Dendritic cell treated with granulocyte-macrophage colony-stimulating factor and Interleukin-4, amounts not matched to agents 40 ng/mL and 50 ng/mL, for 4 days (primary cell): Measurements from ENCODE around the gene CENPX.

ENCODE experiments used
- H3K27ac Mint-ChIP-seq: one replicate; pipeline ENCODE4 v1.8.0; 2022; ENCODE audit warnings: mild to moderate bottlenecking, mixed read lengths
- H3K27me3 Mint-ChIP-seq: one replicate; pipeline ENCODE4 v1.8.0; 2022; ENCODE audit warnings: mild to moderate bottlenecking, mixed read lengths
- H3K36me3 Mint-ChIP-seq: one replicate; pipeline ENCODE4 v1.8.0; 2022; ENCODE audit warnings: low read depth, mixed read lengths
- H3K4me1 Mint-ChIP-seq: one replicate; pipeline ENCODE4 v1.8.0; 2022; ENCODE audit warnings: low read depth, mixed read lengths
- H3K4me3 Mint-ChIP-seq: one replicate; pipeline ENCODE4 v1.8.0; 2022; ENCODE audit warnings: mild to moderate bottlenecking, moderate library complexity, mixed read lengths
- H3K9me3 Mint-ChIP-seq: one replicate; pipeline ENCODE4 v1.8.0; 2022; ENCODE audit warnings: mixed read lengths
- intact Hi-C: fragments of 100-400 bp; cut with micrococcal nuclease; formaldehyde crosslinking; loops from one replicate; pipeline ENCODE4 v1.15.0; 2022

The CENPX gene

DNA sequence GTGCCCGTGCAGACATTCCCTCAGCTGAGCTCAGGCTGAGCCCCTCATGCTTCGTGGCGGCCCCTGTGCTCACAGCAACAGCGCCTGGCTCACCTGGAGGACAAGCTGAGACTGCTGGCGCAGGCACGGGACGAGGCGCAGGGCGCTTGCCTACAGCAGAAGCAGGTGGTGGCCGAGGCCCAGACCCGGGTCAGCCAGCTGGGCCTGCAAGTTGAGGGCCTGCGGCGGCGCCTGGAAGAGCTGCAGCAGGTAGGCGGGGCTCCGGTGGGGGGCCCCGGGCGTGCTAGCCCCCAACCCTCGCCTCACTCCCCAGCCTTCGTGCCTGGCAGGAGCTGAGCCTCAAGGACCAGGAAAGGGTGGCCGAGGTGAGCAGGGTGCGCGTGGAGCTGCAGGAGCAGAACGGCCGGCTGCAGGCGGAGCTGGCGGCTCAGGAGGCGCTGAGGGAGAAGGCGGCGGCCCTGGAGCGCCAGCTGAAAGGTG lies 7.4 kb upstream of the CENPX start:
- Mint-ChIP-seq H3K27ac (peak overlapping the region; percentile 49), H3K4me1 (peaks cover 22% of the 10 kb centered on the region), H3K27me3 (peaks cover 27% of the 10 kb centered on the region), H3K4me3 (no peak overlapping the region), H3K9me3 (no peaks in the 10 kb centered on the region), H3K36me3 (peaks cover 50% of the 10 kb centered on the region)
- intact Hi-C loops: loop anchor here (1.0 to 10.0 kb wide), 2 partner anchors 75 to 124 kb away; no protein-coding TSS in a partner anchor

DNA sequence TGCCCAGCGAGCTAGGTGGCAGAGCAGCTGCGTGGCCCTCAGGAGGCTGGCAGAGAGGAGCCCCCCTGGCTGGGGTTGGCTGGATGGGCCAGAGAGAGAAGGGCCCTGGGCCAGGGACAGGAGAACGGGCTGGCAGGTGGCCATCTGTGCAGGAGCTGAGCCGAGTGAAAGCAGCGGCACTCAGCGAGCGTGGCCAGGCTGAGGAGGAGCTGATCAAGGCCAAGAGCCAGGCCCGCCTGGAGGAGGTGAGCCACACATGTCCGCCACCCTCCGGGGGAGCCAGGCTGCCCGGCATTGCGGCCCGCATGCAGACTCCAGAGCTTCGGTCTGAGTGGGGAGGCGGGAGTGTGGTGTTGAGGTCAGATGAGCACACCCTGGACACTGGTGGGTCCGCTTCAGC lies 6.7 kb upstream of the CENPX start:
- intact Hi-C loops: no loop called here
- H3K9me3 Mint-ChIP-seq: no peaks in the 10 kb centered on the region
- H3K4me1 Mint-ChIP-seq: peaks cover 21% of the 10 kb centered on the region
- H3K27ac Mint-ChIP-seq: no peak overlapping the region
- H3K4me3 Mint-ChIP-seq: no peak overlapping the region
- H3K27me3 Mint-ChIP-seq: peaks cover 27% of the 10 kb centered on the region
- H3K36me3 Mint-ChIP-seq: peaks cover 43% of the 10 kb centered on the region

DNA sequence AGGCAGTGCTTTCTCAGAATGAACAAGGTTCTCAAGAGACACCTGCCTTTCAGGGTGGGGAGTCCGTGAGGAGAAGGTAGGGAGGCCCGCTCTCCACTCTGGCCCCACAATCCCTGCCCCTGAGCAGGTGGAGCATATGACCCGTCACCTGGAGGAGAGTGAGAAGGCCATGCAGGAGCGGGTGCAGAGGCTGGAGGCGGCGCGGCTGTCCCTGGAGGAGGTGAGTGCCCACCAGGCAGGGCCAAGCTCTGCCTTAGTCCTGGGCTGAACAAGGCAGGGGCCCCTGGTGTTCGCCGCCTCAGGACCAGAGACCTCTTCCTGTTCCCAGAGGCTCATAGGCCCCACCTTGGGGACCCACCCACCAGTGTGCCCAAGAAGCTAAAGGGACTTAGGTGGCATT lies 6.3 kb upstream of the CENPX start:
- Mint-ChIP-seq H3K4me3 (no peak overlapping the region), H3K27ac (no peak overlapping the region), H3K4me1 (peaks cover 25% of the 10 kb centered on the region), H3K27me3 (peaks cover 27% of the 10 kb centered on the region), H3K36me3 (peaks cover 42% of the 10 kb centered on the region), H3K9me3 (no peaks in the 10 kb centered on the region)
- intact Hi-C loops: no loop called here

DNA sequence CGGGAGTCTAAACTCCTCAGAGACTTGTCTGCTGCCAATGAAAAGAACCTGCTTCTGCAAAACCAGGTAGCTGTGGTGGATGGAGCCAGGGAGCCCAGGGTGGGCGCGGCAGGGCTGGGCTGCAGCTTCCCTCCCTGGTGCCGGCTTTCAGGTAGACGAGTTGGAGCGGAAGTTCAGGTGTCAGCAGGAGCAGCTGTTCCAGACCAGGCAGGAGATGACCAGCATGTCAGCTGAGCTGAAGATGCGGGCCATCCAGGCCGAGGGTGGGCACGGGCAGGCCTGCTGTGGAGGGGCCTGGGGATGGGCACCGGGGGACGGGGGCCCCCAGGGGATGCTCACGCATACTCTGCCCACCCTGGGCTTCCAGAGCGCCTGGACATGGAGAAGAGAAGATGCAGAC lies 5.6 kb upstream of the CENPX start:
- Mint-ChIP-seq H3K4me3 (no peak overlapping the region), H3K36me3 (peaks cover 42% of the 10 kb centered on the region), H3K9me3 (no peaks in the 10 kb centered on the region), H3K4me1 (peaks cover 31% of the 10 kb centered on the region), H3K27ac (no peak overlapping the region), H3K27me3 (peaks cover 23% of the 10 kb centered on the region)
- intact Hi-C loops: no loop called here

DNA sequence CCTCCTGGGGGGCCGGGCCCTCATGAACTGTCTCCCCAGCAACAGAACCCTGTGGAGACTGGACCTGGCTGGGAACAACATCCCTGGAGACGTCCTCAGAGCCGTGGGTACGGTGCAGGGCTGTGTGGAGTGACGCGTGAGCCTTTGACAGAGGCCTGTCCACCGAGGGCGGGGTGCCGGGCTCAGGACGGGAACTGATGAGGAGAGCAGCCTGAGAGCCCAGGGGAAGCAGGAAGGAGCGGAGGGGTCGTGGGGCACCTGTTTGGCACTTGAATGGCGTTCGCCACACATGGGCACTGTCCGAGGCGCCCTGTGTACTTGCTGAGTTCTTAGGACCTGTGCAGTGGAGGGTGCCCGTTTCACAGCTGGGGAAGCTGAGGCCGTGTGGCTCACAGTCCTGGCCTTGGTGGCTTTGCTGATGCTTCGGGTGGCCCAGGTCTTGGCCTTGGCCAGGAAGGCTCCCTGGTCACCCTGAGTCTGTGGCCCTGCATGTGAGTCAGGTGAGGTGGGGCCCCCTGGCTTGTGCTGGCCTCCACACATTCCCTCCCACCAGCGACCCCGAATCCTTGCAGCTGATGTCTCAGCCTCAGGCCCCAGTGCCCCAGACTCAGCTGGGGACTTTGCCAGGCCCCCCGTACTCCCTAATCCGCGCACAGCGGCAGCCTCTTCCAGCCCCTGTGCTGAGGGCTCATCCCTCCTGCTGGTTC lies 2.9 kb upstream of the CENPX start:
- H3K27ac Mint-ChIP-seq: no peak overlapping the region
- peaks cover 53% of the 10 kb centered on the region for H3K36me3 Mint-ChIP-seq
- intact Hi-C loops: no loop called here
- H3K4me1 Mint-ChIP-seq: peaks cover 44% of the 10 kb centered on the region
- peaks cover 9% of the 10 kb centered on the region for H3K27me3 Mint-ChIP-seq
- no peak overlapping the region for H3K4me3 Mint-ChIP-seq
- no peaks in the 10 kb centered on the region for H3K9me3 Mint-ChIP-seq

DNA sequence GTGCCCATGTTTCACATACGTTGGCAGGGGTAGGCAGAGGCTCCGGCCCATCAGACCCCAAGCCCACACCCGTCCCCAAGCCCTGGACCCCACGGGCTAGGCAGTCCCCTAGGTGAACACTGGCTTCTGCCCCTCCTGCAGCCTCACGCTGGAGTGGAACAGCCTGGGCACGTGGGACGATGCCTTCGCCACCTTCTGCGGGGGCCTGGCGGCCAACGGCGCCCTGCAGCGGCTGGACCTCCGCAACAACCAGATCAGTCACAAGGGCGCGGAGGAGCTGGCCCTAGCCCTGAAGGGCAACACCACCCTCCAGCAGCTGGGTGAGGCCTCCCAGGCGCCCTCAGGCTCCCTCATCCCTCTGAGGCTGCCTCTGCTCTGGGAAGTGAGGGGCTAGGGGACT lies 2.2 kb upstream of the CENPX start:
- intact Hi-C loops: no loop called here
- Mint-ChIP-seq H3K27me3 (peaks cover 5% of the 10 kb centered on the region), H3K9me3 (no peaks in the 10 kb centered on the region), H3K4me1 (peaks cover 47% of the 10 kb centered on the region), H3K27ac (no peak overlapping the region), H3K4me3 (no peak overlapping the region), H3K36me3 (peaks cover 59% of the 10 kb centered on the region)

DNA sequence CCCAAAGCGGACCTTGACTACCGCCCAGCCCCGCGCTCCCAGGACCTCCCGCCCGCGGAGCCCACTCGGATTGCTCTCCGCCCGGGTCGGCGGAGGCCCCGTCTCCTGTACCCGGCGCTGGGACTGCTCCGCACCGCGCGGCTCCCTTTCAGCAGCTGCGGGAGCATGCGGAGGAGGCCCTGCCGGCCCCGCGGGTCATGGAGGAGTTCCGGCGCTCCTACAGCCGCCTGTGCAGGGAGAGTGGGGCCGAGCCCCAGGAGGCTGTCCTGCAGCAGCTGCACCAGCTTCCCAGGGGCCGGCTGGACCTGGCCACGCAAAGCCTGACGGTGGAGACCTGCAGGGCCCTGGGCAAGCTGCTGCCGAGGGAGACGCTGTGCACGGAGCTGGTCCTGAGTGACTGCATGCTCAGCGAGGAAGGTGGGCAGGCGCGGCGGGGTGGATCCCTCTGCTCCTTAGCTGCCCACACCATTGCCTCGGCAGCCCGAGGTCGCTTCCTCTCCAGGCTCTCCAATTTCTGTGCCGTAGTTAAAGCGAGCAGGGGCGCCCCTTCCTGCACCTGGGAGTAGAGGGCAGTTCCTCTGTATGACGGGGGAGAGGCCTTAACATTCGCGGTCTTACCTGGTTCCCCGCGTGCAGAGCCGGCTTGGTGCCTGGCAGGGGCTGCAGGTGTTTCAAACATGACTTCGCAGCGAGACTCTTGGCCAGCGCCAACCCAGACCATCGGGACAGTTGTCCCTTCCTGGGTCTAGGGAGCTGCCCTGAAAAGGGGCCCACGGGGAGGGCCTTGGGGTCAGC lies 966 bp upstream of the CENPX start:
- Mint-ChIP-seq H3K27ac (peak overlapping the region; percentile 63), H3K4me3 (peak overlapping the region; percentile 84), H3K4me1 (peaks cover 41% of the 10 kb centered on the region), H3K27me3 (no peaks in the 10 kb centered on the region), H3K9me3 (no peaks in the 10 kb centered on the region), H3K36me3 (peaks cover 54% of the 10 kb centered on the region)
- intact Hi-C loops: no loop called here

DNA sequence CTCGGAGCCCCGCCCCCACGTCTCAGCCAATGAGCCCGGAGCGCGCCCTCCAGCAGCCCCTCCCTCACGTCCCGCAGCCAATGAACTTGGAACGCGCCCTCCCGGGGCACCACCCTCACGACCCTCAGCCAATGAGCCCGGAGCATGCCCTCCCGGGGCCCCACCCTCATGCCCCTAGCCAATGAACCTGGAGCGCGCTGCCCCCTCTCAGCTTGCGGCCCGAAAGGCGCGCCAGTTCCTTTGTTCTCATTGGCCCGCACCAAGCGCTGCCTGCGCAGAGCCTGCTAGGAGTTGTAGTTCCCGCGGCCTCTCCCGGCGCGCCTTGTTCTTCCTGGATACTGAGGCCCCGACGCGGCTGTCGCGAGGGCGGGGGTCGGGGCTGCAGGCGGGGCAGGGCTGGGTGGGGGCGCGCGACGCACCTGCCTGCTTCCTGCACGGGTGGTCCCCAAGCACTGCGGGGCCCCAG lies 336 bp upstream of the CENPX start, which contains the start of gene LRRC45:
Gene LRRC45 (plus strand): TSS at position 325 of the 466 bp plus-strand sequence. CDS start 339 bp downstream, outside the sequence.
- H3K9me3 Mint-ChIP-seq: no peaks in the 10 kb centered on the region
- peak within 1 kb of the TSS; percentile 84 for H3K4me3 Mint-ChIP-seq
- peak within 1 kb of the TSS; percentile 80 for H3K27ac Mint-ChIP-seq
- H3K4me1 Mint-ChIP-seq: peaks cover 41% of the 10 kb centered on the region
- H3K36me3 Mint-ChIP-seq: peaks cover 54% of the 10 kb centered on the region
- H3K27me3 Mint-ChIP-seq: no peaks in the 10 kb centered on the region
- intact Hi-C loops: no loop called here

DNA sequence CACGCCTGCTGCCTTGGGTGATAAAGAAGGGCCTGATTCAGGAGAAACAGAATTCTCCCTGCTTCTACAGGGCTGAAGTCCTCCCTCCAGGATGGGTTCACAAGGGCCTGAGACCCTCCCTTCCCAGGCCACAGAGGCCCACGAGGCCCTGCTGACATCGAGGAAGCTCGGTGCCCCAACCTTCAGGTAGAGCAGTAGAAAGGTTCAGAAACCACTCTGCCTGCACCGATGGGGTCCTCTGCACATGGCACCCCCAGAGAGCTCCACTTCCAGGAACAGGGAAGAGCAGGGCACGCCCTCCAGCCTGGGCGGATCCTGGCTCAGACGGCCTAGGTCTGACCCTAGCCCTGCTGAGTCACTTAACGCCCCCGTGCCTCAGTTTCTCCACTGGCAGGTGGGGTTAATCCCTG lies 773 bp downstream of the CENPX start:
- intact Hi-C loops: loop anchor here (1.0 kb wide), 1 partner anchor 63 kb away; no protein-coding TSS in a partner anchor
- Mint-ChIP-seq H3K36me3 (peaks cover 54% of the 10 kb centered on the region), H3K4me3 (peak overlapping the region; percentile 84), H3K9me3 (no peaks in the 10 kb centered on the region), H3K27ac (peak overlapping the region; percentile 80), H3K27me3 (no peaks in the 10 kb centered on the region), H3K4me1 (peaks cover 41% of the 10 kb centered on the region)

DNA sequence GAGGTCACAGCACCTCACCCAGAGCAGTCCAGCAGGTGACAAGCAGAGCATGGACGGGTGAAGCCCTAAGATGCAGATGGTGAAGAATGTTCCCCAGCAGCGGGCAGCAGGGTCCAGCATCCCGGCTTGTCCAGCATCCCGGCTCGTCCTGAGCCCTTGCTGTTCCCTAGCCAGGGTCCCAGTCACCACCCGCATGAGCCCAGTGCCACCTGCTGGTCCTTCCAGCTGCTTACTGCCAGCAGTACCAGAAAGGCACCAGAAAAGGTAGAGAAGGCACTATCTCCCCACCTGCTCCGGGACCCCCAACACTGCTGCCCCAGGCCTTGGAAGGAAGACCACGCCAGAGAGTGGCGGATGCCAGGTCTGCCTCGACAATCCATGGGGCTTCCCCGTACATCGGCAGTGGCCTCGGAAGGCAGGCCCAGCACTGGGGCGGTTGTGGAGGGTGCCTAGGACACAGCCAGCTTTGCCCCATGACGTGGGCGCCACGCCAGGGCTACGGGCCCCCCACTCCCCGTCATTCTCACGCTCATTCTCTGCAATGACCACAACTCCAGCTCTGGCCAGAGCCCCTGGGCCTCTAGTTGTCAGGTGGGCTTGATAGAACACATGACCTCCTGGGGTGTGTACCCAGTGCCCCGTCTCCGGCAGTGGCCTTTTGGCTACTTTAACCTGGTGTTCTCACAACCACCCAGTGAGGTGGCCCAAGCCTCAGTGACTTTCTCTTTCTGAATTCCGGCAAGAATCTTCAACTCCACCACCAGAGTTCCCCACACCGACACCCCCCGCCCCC lies 1.4 kb downstream of the CENPX start:
- peak overlapping the region; percentile 84 for H3K4me3 Mint-ChIP-seq
- intact Hi-C loops: loop anchor here (1.0 kb wide), 1 partner anchor 62 kb away; no protein-coding TSS in a partner anchor
- peaks cover 40% of the 10 kb centered on the region for H3K4me1 Mint-ChIP-seq
- no peaks in the 10 kb centered on the region for H3K9me3 Mint-ChIP-seq
- no peaks in the 10 kb centered on the region for H3K27me3 Mint-ChIP-seq
- H3K27ac Mint-ChIP-seq: peak overlapping the region; percentile 80
- peaks cover 54% of the 10 kb centered on the region for H3K36me3 Mint-ChIP-seq

DNA sequence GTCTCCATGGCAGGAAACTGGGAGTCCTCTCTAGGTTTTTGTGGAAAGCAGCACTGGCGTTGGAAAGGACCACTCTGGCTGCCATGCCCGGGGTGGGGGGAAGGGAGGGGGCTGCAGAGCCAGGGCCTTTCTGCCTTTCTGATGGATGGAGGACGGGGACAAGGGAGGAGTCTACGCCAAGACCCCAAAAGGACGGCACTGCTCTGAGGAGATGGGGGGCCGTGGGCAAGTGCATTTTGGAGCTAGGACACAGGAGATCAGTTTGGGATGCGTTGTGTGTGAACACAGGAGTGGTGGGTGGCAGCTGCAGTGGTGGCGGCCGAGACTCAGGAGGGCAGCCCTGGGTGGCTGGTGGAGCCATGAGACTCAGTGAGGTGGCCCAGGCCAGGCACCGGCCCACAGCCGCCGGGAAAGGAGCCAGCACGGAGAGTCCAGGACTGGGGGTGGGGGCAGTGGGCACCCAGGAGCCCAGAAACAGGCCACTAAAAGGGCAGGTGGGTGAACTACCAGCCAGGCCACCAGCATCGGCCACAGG lies 2.0 kb downstream of the CENPX start:
- H3K4me3 Mint-ChIP-seq: no peak overlapping the region
- peaks cover 53% of the 10 kb centered on the region for H3K36me3 Mint-ChIP-seq
- no peak overlapping the region for H3K27ac Mint-ChIP-seq
- intact Hi-C loops: loop anchor here (1.0 kb wide), 1 partner anchor 61 kb away; no protein-coding TSS in a partner anchor
- peaks cover 35% of the 10 kb centered on the region for H3K4me1 Mint-ChIP-seq
- no peaks in the 10 kb centered on the region for H3K9me3 Mint-ChIP-seq
- H3K27me3 Mint-ChIP-seq: no peaks in the 10 kb centered on the region

DNA sequence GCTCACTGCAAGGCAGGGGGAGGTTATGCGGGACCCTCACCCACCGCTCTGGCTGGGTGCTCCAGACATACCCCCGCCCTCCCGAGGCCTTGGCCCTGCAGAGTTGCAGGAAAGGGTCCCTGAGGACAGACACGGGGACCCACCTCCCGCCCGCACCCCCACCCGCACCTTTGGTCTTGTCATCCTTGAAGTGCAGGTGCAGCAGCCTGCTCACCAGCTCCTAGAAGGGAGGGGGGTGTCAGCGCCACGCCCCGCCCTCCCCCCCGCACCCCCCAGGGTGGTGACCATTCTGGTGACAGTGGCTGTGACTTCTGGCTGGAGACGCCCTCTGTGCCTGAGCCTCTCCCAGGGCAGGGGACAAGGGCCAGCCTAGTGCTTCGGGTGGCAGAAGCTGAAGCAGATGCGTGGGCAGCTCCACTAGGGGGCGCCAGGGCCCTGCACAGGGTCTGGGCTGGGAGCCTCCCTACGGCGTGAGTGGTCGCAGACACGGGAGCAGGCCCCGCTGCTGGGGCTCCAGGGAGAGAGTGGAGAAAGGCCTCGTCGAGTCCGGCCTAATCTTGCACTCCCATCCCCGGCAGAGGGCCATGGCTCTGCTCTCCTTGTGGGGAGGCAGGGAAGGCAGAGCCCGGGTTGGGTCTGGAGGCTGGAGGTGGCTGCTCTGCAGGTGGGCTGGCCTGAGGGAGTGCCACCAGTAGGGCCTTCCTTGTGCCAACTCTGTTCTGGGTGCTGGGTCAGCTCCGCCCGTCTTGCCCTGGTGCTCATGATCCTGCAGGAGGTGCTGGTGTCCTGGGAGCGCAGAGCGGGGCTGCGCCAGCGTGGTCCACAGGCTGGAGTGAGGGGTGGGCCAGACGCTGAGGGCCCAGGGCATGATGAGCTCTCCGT lies 2.7 kb downstream of the CENPX start:
- H3K4me1 Mint-ChIP-seq: peaks cover 35% of the 10 kb centered on the region
- H3K4me3 Mint-ChIP-seq: no peak overlapping the region
- peaks cover 53% of the 10 kb centered on the region for H3K36me3 Mint-ChIP-seq
- no peaks in the 10 kb centered on the region for H3K27me3 Mint-ChIP-seq
- no peak overlapping the region for H3K27ac Mint-ChIP-seq
- intact Hi-C loops: no loop called here
- H3K9me3 Mint-ChIP-seq: no peaks in the 10 kb centered on the region
